Stimulated activated CD4-positive, alpha-beta T cell treated with anti-CD3 and anti-CD28 coated beads, Interleukin-4, amount 100 ng/mL, for 4 hours (primary cell): Measurements from ENCODE around the gene OSR1.
"Not testable (repeated sequence)": the region's sequence is repeated elsewhere in the genome, so short reads cannot be mapped to it uniquely, and the experiment has no call there.

Experiments used
- DNase-seq, 2 experiments: peaks; one replicate each; pipeline ENCODE4 v3.0.0-alpha.2; 2020

The OSR1 gene

GRCh38 chr2:19330436-19330835 is 28.0 kb downstream of the OSR1 start:
- DNase-seq = no peak

DNA sequence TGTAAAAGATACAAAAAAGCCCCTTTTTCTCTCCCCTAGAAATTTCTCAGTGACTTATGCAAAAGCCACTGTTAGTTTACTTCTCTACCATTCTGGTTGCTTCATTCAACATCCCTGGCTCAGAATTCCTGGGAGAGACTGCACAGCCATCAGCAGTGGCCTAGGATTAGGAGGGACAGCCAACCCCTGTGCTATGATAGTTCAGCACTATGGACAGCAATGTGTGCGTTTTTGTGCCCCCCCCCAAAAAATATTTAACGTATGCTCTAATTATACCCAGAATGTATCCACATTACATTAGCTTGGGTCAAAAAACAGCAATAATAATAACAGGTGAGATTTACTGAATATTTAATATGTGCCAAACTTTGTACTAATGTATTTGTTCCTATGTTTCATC is 29.0 kb downstream of the OSR1 start:
- DNase-seq = no peak

GRCh38 chr2:19327496-19327895 is 30.9 kb downstream of the OSR1 start:
- no peak for DNase-seq

DNA sequence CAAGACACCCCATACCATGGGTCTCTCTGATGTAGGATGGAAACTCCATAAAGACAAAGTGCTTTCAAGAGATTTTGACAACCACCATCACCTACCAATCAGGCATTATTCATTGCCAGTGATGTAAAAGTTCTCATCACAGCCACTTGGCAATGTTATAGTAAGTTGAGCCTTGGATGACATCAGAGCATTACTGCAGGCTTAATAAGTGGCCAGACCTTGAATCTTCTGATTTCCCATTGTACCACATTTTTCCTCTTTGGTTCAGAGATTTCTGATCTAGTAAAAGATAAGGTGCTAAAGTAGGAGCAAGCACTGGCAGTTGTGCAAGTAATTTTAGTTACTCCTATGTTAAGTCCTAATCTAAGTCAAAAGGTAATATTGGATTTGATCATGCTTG is 36.5 kb downstream of the OSR1 start:
- DNase-seq = no peak

DNA sequence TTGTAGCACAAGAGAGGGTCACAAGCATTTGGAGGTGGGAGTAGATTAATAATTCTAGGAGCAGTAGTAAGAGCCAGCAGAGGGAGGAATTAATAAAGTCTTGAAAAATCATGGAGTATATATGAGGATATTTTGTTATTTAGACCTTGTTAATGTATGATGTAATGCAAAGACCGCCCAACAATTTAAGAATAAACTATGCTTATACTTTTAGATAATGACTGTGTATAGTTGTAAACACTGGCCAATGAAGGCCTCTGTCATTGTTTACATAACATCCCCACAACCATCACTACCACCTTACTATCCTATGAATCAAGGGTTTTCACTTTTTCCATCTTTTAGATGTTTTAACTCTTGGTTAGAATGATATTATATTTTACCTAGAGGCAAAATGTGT is 37.6 kb downstream of the OSR1 start:
- DNase-seq = no peak

DNA sequence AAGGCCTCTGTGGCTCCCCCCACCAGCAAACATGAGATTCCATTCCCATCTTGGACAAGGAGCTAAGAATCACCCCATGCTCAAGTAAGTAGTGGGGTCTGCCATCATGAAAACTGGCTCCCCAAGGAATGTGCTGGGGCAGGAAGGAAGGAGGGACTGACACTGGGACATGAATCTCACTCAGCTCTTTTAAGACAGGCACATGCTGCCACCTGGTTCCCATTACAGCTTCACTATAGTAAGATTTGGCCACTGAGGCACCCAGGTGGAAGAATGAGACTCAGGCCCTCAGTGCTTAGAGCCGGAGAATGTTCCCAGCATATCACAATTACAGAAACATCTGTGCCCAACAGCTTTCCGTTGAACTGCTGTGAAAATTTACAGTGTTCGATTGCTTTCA is 38.7 kb downstream of the OSR1 start:
- no peak for DNase-seq

DNA sequence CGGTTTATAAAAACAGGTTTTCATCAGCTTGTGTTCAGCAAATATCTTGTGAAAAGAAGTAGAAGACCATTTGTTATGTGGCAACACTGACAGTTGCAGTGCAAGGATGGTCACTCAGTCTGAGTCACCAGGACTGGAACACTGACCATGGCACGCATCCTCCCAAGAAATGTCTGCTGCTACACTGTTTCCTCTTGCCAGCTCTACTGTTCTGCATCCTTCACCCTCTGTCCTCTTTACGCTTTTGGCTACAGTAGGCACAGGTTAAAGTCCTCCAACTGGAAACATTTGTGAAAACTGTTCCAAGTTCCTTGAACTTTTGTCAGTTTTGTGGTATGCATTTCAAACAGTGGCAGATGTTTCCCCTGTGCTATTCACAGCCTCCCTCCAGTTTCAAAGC is 39.4 kb downstream of the OSR1 start:
- no peak for DNase-seq

DNA sequence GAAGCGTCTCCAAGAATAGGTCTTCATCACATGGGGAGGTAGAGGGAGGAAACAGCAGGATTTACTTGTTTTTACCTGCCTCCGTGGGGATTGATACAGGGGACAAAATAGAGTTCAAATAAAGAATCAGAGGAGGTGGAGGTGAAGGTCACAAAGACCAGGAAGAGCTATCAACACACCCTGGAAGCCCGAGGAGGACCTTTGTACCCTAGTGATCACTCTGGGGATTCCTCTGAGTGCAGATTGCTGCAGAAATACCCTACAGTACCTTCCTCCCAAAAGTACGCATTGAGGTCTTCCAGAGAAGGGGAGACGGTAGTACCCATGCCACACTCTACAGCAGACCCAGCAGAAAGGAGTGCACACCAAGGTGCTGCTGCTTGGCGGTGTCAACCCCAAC is 44.9 kb downstream of the OSR1 start:
- DNase-seq = no peak

GRCh38 chr2:19312949-19313348 is 45.5 kb downstream of the OSR1 start:
- DNase-seq = no peak

- DNase-seq = not testable (repeated sequence)
Measured at GRCh38 chr2:19306065-19306464, 52.4 kb downstream of the OSR1 start.

GRCh38 chr2:19305400-19306055 is 52.9 kb downstream of the OSR1 start:
- not testable (repeated sequence) for DNase-seq

GRCh38 chr2:19301706-19302105 is 56.7 kb downstream of the OSR1 start:
- no peak for DNase-seq
